SK-N-SH (cell line): ENCODE data around the gene CRACR2B. TPM values are rescaled to one million over a fixed set of nuclear protein-coding genes. Genes with fewer than 3 reads are reported as not detected.

Experiments used
- CTCF ChIA-PET: fragments of 300-600, 350-600 bp; formaldehyde crosslinking; extraction: SDS; loops from one replicate; lab custom pipeline; 2021; lab: Yijun Ruan, JAX
- POLR2A ChIA-PET: fragments of 350-600 bp; sonication (Branson Sonifier 250); formaldehyde crosslinking; extraction: SDS; loops from one replicate; lab custom pipeline; 2020; ENCODE audit warnings: antibody characterized with exemption, inconsistent platforms; lab: Yijun Ruan, JAX
- DNase-seq: peaks from one replicate; pipeline ENCODE4 v3.0.0; 2012
- H2AFZ ChIP-seq: fragments of 200-600 bp; sonication (generic); 2 replicates; pipeline ENCODE4 v1.8.1; 2016; ENCODE audit warnings: antibody characterized with exemption, mild to moderate bottlenecking, low read depth
- H3F3A ChIP-seq: fragments of 200-600 bp; sonication (generic); replicated peaks from 2 replicates; pipeline ENCODE3; 2016; ENCODE audit warnings: antibody characterized with exemption, mild to moderate bottlenecking; ENCODE audit not compliant: insufficient read depth
- H3K27ac ChIP-seq, 2 experiments: fragments of 200-500 bp in 1 of 2; fragments of 200-600 bp in 1 of 2; sonication (Bioruptor generic) in 1 of 2; sonication (generic), shearing (Covaris generic) in 1 of 2; 2 replicates each; pipeline versions ENCODE4 v1.5.1 to v1.6.1; 2014 to 2016; ENCODE audit warnings: low read depth in 2 of 2, inconsistent platforms in 1 of 2, low read length in 1 of 2, mild to moderate bottlenecking in 1 of 2, mixed read lengths in 1 of 2
- H3K27me3 ChIP-seq: fragments of 200-600 bp; sonication (generic), shearing (Covaris generic); 2 replicates; pipeline ENCODE4 v1.6.1; 2016; ENCODE audit warnings: mixed run types; ENCODE audit not compliant: insufficient read depth
- H3K36me3 ChIP-seq, 2 experiments: fragments of 200-500 bp in 1 of 2; fragments of 200-600 bp in 1 of 2; sonication (Bioruptor generic) in 1 of 2; sonication (generic) in 1 of 2; replicated peaks in 1 of 2; 2 replicates each; pipeline versions ENCODE3 to v1.5.1; 2014 to 2016; ENCODE audit warnings: low read length in 1 of 2, mild to moderate bottlenecking in 1 of 2; ENCODE audit not compliant: insufficient read depth in 2 of 2, control insufficient read depth in 1 of 2
- H3K4me1 ChIP-seq, 2 experiments: fragments of 200-500 bp in 1 of 2; fragments of 200-600 bp in 1 of 2; sonication (Bioruptor generic) in 1 of 2; sonication (generic), shearing (Covaris generic) in 1 of 2; 2 replicates each; pipeline versions ENCODE4 v1.5.1 to v1.6.1; 2014 to 2016; ENCODE audit warnings: low read depth in 1 of 2, low read length in 1 of 2, mixed run types in 1 of 2; ENCODE audit not compliant: insufficient read depth in 2 of 2, control insufficient read depth in 1 of 2
- H3K4me2 ChIP-seq: fragments of 200-600 bp; sonication (generic), shearing (Covaris generic); 2 replicates; pipeline ENCODE4 v1.6.1; 2017; ENCODE audit warnings: mixed run types
- H3K4me3 ChIP-seq, 2 experiments: fragments of 200-500 bp in 1 of 2; fragments of 200-600 bp in 1 of 2; sonication (Bioruptor generic) in 1 of 2; sonication (generic), shearing (Covaris generic) in 1 of 2; 2 replicates each; pipeline versions ENCODE4 v1.5.1 to v1.8.1; 2014 to 2016; ENCODE audit warnings: low read depth in 2 of 2, inconsistent platforms in 1 of 2, low read length in 1 of 2, mild to moderate bottlenecking in 1 of 2, mixed read lengths in 1 of 2, moderate library complexity in 1 of 2
- H3K79me2 ChIP-seq: fragments of 200-600 bp; sonication (generic); 2 replicates; pipeline ENCODE4 v1.8.1; 2017; ENCODE audit warnings: mild to moderate bottlenecking; ENCODE audit not compliant: insufficient read depth
- H3K9ac ChIP-seq: fragments of 200-600 bp; sonication (generic); 2 replicates; pipeline ENCODE4 v1.6.1; 2017; ENCODE audit warnings: mixed run types
- H3K9me2 ChIP-seq: fragments of 200-600 bp; sonication (generic); 2 replicates; pipeline ENCODE4 v1.6.1; 2017; ENCODE audit warnings: mixed run types
- H3K9me3 ChIP-seq: fragments of 200-600 bp; sonication (generic); 2 replicates; pipeline ENCODE4 v1.6.1; 2017; ENCODE audit warnings: mixed run types, mild to moderate bottlenecking, moderate library complexity
- H4K20me1 ChIP-seq: fragments of 200-600 bp; sonication (generic); 2 replicates; pipeline ENCODE4 v1.6.1; 2017; ENCODE audit warnings: mild to moderate bottlenecking, mixed run types; ENCODE audit not compliant: insufficient read depth
- ELF1 ChIP-seq: IDR thresholded peaks from 2 replicates; pipeline ENCODE4 v1.4.0; 2012
- EP300 ChIP-seq, 2 experiments: IDR thresholded peaks; 2 replicates each; pipeline versions ENCODE4 v1.4.0 to v1.6.1; 2012; ENCODE audit warnings: borderline replicate concordance in 1 of 2, low read depth in 1 of 2, low read length in 1 of 2
- JUND ChIP-seq: IDR thresholded peaks from 2 replicates; pipeline ENCODE4 v1.4.0; 2012
- MXI1 ChIP-seq: IDR thresholded peaks from 2 replicates; pipeline ENCODE4 v1.6.1; 2012; ENCODE audit warnings: mild to moderate bottlenecking, low read depth, low read length, improper control_type of control experiment
- POLR2AphosphoS5 ChIP-seq: IDR thresholded peaks from 2 replicates; pipeline ENCODE4 v1.6.1; 2012; ENCODE audit warnings: low read depth, low read length
- RFX5 ChIP-seq: IDR thresholded peaks from 2 replicates; pipeline ENCODE4 v1.6.1; 2012; ENCODE audit warnings: mild to moderate bottlenecking, improper control_type of control experiment, low read length
- SIN3A ChIP-seq: IDR thresholded peaks from 2 replicates; pipeline ENCODE4 v1.6.1; 2012; ENCODE audit warnings: low read depth, mild to moderate bottlenecking, low read length, moderate library complexity, borderline replicate concordance
- ZBTB33 ChIP-seq: IDR thresholded peaks from 2 replicates; pipeline ENCODE4 v1.4.0; 2012; ENCODE audit warnings: low read depth, borderline replicate concordance
- WGBS: methylation state at CpG from one replicate; pipeline ENCODE4 v1.1.6; 2017; ENCODE audit warnings: low lambda C conversion rate; 5-methylcytosine and 5-hydroxymethylcytosine counted together
- polyA plus RNA-seq, 3 experiments: library from polyadenylated mRNA; depleted of rRNA; stranded (reverse); fragments of >200 nt; gene quantifications; 2 replicates each; pipeline ENCODE4 v1.2.3, GENCODE V29; 2012

The CRACR2B gene
- polyA plus RNA-seq, 1 of the 3 experiments (the other 2 are of a cell fraction) = 1.1 TPM

GRCh38 chr11:863023-863909 lies 35.5 kb downstream of the CRACR2B start:
- Histone ChIP-seq H3K27ac (peak overlapping the region in 1 of 2 experiments; percentile 16; a peak in 1 of 4 replicates), H3K9me3 (no peaks in the 10 kb centered on the region), H3F3A (peaks cover 3% of the 10 kb centered on the region), H3K9ac (no peak overlapping the region), H3K9me2 (no peaks in the 10 kb centered on the region), H3K4me3 (no peak overlapping the region), H3K4me1 (peaks cover 10 to 42% of the 10 kb centered on the region in 2 experiments; a peak in 2 of 4 replicates), H3K36me3 (peaks cover 0 to 24% of the 10 kb centered on the region in 2 experiments), H3K79me2 (peaks cover 7% of the 10 kb centered on the region; the same call in 1 of the 2 replicates), H3K4me2 (no peak overlapping the region), H2AFZ (no peak overlapping the region), H4K20me1 (peaks cover 30% of the 10 kb centered on the region), H3K27me3 (no peaks in the 10 kb centered on the region)
- WGBS = 93% methylated on average over 18 of the region's 24 CpGs
- DNase-seq = no peak
- TF ChIP-seq RFX5 (no peak), ZBTB33 (no peak), JUND (no peak), MXI1 (no peak), ELF1 (no peak), POLR2AphosphoS5 (no peak)
- ChIA-PET CTCF (interaction anchor here (1.6 to 4.0 kb wide), 2 partner anchors 16 to 89 kb away, joined by 4 to 24 read pairs; no protein-coding TSS in a partner anchor), POLR2A (no interaction called here)

GRCh38 chr11:863910-864827 lies 36.5 kb downstream of the CRACR2B start:
- Histone ChIP-seq H2AFZ (no peak overlapping the region), H3K4me1 (peaks cover 10 to 34% of the 10 kb centered on the region in 2 experiments; a peak in 2 of 4 replicates), H3K9me2 (no peaks in the 10 kb centered on the region), H3K27ac (no peak overlapping the region; a peak in 1 of 4 replicates), H3F3A (peaks cover 3% of the 10 kb centered on the region), H3K4me2 (no peak overlapping the region), H3K9me3 (no peaks in the 10 kb centered on the region), H3K27me3 (no peaks in the 10 kb centered on the region), H3K4me3 (no peak overlapping the region), H3K9ac (no peak overlapping the region), H3K79me2 (peaks cover 7% of the 10 kb centered on the region; the same call in 1 of the 2 replicates), H4K20me1 (peaks cover 28% of the 10 kb centered on the region), H3K36me3 (peaks cover 0 to 24% of the 10 kb centered on the region in 2 experiments)
- POLR2A ChIA-PET = interaction anchor here (0.9 kb wide), 1 partner anchor 625 kb away, joined by 4 read pairs; no protein-coding TSS in a partner anchor
- CTCF ChIA-PET = no interaction called here
- 95% methylated on average over 14 of the region's 31 CpGs for WGBS
- no peak for DNase-seq
- peak; percentile 0; the same call in 1 of the 2 replicates for TF ChIP-seq SIN3A
- TF ChIP-seq EP300 (IDR thresholded peaks at IDR 0.05; ENCODE audit: borderline replicate concordance in 1 of 2, low read depth in 1 of 2, low read length in 1 of 2) = no peak
